ENCODE results near the gene ZNF93.

DNA sequence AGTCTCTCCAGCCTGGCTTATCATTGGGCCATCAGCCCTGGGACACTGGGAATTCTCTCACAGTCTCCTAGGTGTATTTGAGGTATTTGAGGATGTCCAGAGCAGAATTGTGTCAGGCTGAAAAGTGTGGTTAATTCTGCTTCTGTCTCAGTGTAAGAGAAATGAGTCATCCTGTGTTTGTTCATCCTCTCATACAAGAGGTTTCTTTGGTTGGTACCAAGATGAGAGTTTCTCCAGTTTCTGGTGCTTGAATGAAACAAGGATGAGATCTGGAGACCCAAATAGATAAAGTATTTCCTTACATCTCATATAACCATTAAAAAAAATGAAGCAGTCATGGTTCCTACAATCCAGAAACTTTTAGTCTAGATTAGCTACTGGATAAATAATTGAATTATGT, 27.4 kb upstream of the ZNF93 start:
- TF ChIP-seq, protein P1, sequence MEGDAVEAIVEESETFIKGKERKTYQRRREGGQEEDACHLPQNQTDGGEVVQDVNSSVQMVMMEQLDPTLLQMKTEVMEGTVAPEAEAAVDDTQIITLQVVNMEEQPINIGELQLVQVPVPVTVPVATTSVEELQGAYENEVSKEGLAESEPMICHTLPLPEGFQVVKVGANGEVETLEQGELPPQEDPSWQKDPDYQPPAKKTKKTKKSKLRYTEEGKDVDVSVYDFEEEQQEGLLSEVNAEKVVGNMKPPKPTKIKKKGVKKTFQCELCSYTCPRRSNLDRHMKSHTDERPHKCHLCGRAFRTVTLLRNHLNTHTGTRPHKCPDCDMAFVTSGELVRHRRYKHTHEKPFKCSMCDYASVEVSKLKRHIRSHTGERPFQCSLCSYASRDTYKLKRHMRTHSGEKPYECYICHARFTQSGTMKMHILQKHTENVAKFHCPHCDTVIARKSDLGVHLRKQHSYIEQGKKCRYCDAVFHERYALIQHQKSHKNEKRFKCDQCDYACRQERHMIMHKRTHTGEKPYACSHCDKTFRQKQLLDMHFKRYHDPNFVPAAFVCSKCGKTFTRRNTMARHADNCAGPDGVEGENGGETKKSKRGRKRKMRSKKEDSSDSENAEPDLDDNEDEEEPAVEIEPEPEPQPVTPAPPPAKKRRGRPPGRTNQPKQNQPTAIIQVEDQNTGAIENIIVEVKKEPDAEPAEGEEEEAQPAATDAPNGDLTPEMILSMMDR (IDR thresholded peaks at IDR 0.05): no peak
- TF ChIP-seq POLR2AphosphoS5 (IDR thresholded peaks at IDR 0.05): no peak
